Stimulated activated CD4-positive, alpha-beta T cell treated with anti-CD3 and anti-CD28 coated beads, Interleukin-12 subunit alpha, Interleukin-12 subunit beta, amount 100 ng/mL, for 24 hours (primary cell): ENCODE data around the gene IL17C.

Experiments
- DNase-seq, 2 experiments: peaks; one replicate each; pipeline ENCODE4 v3.0.0-alpha.2; 2020; ENCODE audit warnings: low read depth in 2 of 2

The IL17C gene

DNA sequence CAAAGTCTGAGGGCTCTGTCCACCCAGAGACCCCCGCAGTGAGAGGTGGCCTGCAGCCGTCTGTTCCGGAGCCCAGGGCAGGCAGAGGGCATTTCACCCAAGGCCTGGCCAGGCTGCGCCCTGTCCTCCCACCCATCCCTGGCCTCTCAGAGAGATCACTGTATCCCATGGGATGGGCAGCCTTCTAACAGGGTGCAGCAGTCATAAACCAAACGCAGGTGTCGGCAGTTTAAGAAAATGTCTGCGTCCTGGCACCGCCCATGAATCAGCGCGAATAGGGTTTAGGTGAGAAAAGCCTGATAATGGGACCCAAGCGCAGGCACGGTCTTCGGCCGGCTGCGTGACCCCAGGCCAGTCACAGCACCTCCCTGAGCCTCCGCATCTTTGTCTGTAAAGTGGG is 7.1 kb downstream of the IL17C start:
- no peak for DNase-seq

DNA sequence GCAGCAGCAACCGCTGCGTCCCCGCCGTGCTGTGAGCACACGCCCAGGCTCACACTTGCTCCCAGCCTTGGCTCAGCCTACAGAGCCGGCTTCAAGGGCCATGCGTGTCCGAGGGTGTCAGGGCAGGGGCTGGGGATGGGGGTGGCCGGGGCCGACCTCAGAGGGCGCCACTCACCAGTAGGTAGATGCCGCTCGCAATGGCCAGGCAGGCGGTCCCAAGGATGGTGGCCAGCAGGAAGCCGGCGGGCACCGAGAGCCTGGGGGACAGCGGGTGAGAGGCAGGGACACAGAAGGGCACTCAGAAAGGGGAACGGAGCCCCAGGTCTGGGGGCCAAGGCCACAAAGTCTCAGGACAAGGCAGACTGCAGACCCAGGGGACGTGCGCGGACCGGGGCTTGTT is 7.6 kb downstream of the IL17C start:
- DNase-seq: no peak

DNA sequence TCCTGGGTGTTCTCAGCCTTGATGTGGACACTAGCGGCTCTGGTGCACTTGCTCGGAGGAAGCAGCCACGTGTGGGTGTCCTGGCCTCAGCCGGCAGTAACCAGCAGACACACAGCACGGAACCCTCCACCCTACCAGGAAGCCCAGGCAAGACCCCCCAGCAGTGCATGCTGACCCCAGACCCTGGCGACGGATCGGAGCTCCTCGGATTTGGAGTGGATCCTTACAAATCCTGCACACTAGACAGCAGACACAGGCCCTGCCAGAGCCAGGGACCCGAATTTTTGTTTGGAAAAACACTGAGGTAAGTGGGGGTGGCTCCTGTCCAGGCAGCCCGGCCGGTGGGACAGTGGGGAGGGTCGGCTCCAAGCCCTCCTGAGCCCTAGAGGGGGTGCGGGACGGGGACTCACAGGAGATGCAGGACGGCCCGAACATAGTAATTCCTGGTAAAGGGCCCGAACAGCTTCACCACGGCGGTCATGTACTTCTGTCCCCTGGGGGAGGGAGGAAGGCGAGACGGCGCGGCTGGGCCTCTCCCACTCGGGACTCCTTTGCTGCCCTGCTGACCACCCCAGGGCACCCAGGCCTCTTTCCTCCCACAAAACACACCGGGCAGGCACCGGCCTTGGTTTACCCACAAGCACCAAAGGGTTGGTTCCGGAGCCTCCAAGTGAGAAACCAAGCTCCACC is 8.1 kb downstream of the IL17C start:
- DNase-seq: no peak

DNA sequence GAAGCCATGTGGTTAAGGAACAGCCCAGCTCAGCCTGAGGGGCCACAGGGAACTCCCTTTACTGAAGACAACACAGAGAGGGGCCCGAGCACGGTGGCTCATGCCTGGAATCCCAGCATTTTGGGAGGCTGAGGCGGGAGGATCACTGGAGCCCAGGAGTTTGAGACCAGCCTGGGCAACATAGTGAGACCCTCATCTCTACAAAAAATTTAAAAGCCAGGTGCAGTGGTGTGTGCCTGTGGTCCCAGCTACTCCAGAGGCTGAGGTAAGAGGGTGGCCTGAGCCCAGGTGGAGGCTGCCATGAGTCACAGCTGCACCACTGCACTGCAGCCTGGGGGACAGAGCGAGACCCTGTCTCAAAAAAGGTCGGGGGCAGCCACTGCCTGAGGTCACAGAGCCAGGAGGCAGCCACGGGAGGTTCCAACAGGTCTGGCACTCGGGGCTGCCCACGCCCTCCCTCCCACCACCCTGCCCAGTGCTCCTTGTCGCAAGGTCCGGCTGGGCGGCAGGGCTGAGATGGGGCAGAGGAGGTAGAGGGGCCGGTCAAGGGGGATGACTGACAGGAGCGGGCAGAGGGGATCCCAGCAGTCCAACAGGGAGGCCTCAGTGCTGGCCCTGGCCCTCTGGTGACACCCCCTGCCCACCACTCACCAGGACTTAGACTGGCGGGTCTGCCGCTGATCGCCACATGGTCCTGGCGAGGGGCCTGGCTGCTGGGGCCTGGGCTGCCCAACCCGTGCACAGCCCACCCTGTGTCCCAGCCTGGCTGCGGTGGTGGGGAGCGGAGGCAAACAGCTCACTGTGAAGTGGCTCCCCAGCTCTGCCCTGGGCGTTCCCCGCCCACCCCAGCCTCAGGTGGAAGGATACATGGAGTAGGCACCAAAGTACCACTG is 9.1 kb downstream of the IL17C start:
- DNase-seq: no peak

DNA sequence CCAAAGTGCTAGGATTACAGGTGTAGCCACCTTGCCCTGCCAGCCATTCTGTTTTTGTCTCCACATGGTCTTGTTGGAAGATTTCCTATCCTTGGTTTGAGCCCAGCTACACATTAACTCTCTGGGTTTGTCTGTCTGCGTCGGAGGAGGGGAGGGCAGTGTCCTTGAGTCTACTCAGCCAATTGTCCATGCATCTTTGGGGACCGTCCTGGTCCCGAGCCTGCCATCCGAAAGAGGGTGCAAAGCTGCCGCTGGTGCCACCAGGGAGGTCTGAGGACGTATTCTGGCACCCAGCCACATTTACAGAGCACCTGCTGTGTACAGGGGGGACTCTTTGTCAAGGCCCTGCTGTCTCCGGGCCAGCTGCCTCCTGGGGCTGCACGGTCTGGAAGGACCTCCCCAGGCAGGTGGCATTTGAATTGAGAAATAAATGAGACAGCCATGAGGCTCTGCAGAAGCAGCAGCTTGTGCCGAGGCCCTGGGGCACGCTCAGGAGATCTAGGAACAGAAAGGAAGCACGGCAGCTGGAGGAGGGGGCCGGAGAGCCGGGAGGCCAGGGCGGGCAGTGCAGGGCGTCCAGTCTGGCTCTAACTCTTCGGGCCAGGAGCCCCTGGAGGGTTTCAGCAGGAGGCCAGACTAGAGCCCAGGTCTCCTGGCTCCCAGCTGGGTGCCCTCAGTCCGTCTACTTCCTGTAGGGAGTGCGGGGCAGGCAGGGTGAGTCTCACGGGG is 11.0 kb downstream of the IL17C start:
- DNase-seq: no peak

DNA sequence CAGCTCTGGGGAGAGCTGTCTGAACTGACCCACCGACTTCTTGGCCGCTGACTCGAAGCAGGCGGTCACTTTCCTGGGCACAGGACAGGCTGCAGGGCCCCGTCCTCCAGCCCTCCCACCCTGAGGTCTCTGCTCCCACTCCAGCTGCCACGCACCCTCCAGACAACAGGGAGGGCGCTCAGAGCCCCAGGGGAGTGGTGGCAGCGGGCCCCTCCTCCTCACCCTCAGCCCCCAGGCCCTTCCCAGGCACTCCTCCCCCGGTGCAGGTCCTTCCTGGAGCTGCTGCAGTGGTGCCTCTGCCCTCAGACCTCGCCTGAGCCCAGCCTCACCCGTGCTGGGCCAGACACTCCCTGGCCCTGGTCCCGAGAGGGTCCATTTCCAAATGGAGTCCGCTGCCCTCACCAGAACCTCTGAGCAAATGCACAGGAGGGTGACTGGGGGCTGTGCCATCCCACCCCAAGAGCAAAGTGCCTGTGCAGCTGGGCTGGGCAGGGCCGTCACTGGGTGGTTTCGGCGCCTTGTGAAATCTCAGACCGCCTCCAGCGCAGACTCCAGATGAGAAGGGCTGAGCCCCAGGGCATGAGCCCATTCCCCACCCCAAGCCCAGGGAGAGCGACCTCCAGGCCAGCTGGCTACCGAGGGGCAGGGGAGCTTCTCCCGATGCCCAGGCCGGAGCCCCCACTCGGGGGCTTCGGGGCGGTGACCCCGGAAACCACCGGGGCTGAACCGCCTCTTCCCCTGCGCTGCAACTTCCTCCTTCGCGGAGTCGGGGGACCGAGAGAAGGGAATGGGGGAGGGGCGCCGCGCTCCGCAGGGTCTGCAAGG is 11.8 kb downstream of the IL17C start:
- DNase-seq: no peak

DNA sequence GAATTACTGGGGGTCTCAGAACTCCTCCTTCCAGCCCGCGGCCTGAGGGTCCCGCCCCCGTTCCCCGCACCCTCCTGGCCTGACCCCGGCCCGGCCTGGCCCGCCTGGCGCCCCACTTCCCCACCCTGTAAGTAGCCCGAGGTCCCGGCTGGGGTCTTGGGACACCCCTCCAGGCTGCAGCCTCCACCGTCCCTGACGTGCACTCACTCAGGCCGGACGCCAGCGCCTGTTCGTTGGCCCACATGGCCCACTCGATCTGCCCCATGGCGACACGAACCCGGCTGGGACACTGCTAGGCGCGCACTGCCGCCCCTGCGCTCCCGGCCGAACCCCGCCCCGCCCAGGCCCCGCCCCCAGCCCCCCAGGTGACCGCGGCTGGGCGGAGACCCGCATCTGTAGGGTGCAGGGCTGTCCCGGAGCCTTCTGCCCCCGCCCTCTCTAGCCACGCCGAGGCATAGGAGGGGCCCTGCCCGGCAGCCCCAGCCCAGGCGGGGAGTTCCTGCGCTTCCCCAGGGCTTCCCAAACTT is 12.4 kb downstream of the IL17C start, which contains the start of gene CYBA:
CYBA (minus strand) TSS at position 305 of the 527 bp plus-strand sequence; CDS start at position 265, 40 bp downstream.
- DNase-seq: peak; percentile 68 to 81

DNA sequence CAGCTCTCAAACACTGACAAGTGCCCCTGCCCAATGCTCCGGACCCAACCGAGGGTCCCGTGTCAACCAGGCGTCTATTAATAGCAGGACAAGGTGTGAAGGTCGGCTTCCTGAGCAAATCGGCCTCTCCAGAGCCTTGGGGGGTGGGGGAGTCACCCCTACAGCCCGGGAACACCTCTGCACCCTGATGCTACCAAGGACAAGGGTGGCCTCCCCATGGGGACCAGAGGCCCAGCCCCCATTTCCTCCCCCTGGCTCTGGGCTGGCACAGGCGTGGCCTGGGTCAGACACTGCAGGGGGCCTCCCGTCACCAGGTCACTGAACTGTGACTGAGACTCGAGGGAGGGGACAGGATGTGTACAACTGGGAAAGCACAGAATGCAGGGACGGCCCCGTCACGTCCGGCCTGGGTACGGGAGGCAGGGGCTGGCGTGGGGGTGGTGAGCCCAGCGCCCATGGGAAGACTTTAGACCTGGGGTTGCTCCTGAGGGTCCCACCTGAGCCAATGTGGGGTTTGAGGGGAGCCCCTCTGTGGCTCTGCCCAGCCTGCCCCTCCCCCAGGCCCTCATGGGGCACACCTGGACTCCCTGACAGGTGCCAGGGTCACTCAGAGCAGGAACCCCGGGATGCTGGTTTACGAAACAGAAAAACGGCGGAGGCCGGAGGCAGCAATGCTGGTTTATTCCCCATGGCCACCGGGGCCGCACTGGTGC is 13.1 kb downstream of the IL17C start:
- peak; percentile 54 to 84 for DNase-seq

DNA sequence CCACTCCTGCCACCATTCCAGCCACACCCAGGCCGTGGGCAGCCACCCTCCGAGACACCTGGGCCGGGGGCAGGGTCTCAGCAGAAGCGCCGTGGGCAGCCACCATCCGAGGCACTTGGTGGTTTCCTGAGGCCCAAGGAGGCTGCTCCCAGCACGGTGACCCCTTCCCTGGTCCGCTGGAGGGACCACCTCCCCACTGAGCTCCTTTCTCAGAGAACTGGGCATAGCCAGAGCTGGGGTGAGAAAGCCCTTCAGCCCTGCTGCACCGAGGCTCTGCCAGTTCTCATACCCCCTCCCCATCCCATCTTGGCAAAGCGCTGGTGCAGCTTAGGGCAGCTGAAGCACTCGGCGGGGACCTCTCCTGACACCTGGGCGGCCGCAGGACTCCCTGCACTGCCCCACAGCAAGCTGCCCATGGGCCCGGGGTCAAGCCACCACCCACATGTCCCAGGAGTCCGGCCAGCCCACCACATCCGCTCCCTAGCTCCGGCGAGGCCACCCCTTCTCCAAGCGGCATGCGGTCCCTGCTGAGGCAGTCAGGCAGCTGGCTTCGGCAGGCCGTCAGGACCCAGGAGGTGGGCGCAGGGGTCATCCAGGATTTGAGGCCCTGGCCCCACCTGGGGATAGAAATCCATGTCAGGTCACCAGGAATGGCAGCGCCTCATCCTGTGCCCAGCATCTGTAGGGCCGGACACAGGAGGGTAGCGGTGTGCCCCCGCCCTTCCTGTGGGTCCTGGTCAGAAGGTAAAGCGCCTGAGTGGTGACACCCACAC is 13.8 kb downstream of the IL17C start:
- DNase-seq: no peak

DNA sequence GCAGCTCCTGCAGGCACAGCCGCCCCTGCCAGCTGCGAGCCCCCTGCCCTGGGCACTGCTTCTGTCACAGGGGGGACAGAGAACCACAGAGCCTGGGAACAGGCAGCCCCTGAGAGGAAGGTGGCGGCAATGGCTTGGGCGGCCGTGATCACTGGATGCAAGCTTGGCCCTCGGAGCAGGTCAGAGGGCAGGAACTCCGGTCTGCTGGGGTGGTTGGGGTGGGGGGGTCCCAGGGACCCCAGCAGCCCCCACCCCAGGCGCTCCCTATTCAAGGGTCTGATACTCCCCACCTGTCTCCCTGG is 14.3 kb downstream of the IL17C start:
- no peak for DNase-seq

DNA sequence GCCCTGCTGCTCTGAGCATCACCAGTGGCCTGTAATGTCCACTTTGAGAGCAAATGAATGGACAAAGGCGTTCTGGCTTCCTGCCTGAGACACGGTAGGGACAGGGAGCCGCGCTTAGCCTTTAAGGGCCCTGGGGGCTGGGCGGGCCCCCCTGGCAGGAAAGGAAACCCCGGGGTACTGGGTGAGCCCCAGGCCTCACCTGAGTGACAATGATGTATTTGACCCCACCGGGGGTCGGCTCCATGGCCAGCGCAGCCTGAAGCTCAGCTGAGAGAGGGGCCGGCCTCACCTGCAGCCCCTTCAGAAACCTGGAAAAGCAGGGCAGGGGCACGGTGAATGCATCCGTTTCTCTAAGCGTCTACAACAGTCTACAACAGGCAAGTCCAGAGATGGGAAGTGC is 14.7 kb downstream of the IL17C start:
- DNase-seq: no peak

DNA sequence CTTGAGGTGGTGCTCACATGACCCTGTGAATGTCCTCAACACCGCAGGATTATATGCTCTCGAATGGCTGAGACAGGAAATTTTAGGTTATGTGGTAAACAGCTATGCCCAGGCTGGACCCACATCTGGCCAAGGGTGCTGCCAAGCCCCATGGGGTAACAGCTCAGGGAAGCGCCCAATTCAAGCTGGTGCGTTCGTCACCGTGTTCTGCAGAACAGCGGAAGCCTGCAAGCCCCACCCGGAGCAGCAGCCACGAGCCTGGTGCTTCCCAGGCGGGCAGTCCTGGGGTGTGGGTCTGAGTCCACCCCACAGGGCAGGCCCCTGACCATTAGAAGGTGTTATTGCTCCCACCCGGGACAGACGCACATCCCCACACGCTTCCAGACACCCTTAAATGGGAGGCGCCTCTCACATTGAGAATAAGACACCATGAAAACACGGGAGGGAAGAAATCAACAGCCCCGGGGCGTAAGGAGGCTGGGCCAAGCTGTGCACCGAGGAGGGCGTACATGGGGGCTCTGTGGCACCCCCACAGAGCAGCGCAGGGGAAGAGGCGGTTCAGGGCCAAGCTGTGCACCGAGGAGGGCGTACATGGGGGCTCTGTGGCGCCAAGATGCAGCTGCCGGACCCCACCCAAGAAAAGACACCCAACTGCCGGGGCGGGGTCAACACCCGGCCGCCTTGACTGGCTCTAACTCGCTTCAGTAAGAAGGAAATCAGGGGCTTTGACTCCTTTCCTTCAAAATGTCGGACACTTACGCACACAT is 15.4 kb downstream of the IL17C start:
- no peak for DNase-seq

DNA sequence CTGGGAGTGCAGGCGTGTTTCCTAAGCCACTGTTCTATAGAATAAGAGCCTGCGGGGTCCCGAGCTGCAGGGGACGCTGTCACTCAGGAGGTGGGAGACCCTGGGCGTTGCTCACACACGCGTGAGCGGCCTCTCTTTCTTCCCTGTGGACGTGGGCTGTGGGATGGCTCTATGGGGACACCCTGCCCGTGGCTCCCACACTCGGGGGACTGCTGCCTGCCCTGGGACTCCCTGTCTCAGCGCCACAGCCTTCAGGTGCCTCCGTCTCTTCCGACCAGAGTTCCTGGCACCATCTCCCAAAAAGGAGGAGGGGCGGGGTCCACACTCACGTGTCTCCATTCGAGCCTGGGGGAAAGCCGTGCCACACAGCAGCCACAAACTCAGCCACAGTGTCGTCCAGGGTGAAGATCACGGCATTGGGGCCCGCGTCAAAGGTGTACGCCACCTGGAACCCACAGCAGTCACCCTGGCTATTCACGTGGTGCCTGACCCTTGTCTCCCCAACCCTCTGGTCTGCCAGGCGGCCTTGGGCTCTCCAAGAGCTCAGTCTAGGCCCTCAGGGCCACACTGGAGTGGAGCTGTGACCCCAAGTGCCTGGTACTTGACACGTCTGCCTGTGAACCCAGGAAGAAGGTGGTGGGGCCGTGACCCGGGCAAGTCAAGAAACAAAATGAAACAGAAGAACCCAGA is 16.1 kb downstream of the IL17C start:
- no peak for DNase-seq

DNA sequence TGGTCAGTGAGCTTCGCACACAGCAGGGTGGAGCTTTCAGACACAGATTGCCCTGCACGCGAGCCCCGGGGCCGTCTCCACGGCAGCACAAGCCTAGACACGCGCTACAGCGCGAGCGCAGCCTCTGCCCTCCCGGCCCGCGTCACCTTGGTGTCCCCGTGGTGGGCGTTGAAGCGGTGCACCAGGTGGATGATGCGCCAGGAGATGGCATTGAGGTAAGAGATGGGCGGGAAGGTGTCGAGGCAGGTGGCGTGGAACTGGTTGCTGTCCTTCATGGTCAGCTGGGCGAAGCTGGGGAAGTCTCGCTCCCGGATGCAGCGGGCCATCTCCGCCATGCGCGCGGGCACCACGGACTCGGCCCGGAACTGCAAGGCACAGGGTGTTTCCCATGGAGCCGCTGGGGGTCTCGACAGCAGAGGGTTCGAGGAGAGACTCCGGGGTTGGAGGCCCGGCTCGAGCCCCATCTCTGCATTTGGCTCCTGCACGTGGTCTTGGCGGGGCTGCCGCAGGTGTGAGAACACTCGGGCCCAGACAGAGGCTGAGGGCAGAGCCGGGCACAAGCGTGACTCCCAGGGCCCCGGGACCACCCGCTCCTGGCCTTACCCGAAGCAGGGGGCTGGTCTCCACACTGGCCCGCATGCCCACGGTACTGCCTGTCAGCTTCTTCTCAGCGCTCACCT is 16.8 kb downstream of the IL17C start:
- no peak for DNase-seq

DNA sequence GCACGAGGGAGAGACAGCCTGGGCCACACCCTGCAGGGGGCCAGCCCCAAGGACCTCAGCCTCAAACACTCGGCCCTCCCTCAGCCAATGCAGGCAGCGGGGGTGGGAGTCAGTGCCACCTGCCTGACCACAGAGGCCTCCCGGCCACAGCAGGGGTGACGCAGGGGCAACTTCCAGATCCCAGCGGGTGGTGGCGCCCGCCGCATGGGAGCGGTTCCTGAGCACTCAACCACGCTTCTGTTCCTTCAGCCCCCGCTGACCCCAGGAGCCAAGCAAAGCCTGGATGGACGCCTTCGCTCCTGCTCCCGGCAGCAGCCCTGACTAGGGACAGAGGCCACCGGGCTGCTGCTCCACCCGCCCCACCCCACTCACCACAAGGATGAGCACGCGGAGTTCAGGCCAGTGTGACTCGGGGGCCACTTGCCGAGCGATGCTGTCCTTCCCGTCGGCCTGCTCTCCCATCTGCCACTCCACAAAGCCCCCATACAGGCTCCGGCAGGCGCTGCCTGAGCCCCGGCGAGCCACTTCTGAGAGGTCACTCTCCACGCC is 17.4 kb downstream of the IL17C start:
- no peak for DNase-seq

DNA sequence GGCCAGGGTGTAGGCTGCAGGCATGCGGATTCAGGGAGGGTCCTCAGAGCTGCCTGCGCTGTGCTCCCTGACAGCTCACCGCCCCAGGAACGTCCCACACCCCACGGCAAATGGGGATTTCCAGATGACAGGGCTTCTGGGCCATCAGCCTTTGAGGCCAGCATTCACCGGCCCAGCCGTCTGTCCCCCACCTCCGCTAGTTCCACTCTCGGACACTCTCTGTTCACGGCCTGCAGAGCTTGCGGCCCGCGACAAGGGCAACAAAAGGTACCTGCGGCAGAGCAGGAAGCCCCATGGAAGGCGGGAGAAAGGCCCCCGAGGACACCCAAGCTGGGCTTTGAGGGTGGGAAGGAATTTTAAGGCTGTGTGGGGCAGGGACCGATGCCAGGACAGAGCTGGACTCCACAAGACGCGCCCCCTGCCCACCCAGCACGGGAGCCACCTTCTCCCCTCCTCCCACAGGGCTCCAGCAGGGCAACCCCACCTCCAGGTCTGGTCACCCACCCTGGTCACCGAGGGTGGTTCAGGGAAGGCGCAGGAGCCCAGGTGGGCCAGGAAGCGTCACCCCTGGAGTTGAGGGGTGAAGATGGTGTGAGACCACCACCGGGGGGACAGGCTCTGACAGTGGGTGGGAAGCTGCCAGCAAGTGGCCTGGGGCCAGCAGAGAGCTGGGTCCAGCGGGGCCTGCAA is 18.1 kb downstream of the IL17C start:
- no peak for DNase-seq

DNA sequence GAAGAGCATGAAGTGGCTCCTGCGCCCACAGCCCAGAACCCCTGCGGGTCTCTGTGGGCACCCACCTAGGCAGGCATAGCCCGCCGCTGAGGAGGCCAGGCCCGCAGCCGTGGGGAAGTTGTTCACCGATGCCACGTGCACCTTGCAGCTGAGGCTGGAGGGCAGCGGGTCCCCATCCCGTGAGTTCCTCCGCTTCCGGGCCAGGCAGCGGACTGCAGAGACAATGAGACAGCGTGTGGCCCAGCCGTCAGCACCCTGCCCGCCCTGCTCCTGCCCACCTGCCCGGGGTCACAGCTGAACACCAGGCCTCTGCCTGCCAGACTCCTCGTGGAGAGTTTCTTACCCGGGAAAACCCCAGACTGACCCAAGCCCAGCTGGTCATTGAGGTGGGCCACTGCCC is 19.0 kb downstream of the IL17C start:
- no peak for DNase-seq
